GM20000 (cell line): Measurements from ENCODE around the gene CFAP45.

Experiments
- DNase-seq: peaks from one replicate; pipeline ENCODE4 v3.0.0; 2012; ENCODE audit warnings: low spot score
- CTCF ChIP-seq: IDR thresholded peaks from 2 replicates; pipeline ENCODE4 v1.5.1; 2012; ENCODE audit warnings: mild to moderate bottlenecking, control low read depth; ENCODE audit errors: extremely low read depth, missing control alignments

CFAP45 gene

GRCh38 chr1:159943908-159944622 lies 44.1 kb upstream of the CFAP45 start:
- no peak for TF ChIP-seq CTCF
- DNase-seq: peak; percentile 26

- peak; percentile 3 for DNase-seq
- TF ChIP-seq CTCF: no peak
These were observed 43.3 kb upstream of the CFAP45 start for GRCh38 chr1:159943278-159943640.

- TF ChIP-seq CTCF: no peak
- DNase-seq: peak; percentile 8
These were observed 42.8 kb upstream of the CFAP45 start for GRCh38 chr1:159942632-159943277.

- TF ChIP-seq CTCF: no peak
- no peak for DNase-seq
These were observed 41.9 kb upstream of the CFAP45 start for GRCh38 chr1:159941591-159942560.

GRCh38 chr1:159941141-159941540 lies 41.2 kb upstream of the CFAP45 start:
- no peak for TF ChIP-seq CTCF
- no peak for DNase-seq

- no peak for DNase-seq
- no peak for TF ChIP-seq CTCF
These were observed 40.1 kb upstream of the CFAP45 start for GRCh38 chr1:159940006-159940620.

GRCh38 chr1:159939678-159940002 lies 39.7 kb upstream of the CFAP45 start:
- no peak for DNase-seq
- TF ChIP-seq CTCF: no peak
